ENCODE measurements around the gene TBC1D10B. TPM values are rescaled to one million over a fixed set of nuclear protein-coding genes. Genes with fewer than 3 reads are reported as not detected.

The TBC1D10B gene
- total RNA-seq, 4 donors from 2014 or later: 26.6 to 38.1 (median 33.5) TPM

DNA sequence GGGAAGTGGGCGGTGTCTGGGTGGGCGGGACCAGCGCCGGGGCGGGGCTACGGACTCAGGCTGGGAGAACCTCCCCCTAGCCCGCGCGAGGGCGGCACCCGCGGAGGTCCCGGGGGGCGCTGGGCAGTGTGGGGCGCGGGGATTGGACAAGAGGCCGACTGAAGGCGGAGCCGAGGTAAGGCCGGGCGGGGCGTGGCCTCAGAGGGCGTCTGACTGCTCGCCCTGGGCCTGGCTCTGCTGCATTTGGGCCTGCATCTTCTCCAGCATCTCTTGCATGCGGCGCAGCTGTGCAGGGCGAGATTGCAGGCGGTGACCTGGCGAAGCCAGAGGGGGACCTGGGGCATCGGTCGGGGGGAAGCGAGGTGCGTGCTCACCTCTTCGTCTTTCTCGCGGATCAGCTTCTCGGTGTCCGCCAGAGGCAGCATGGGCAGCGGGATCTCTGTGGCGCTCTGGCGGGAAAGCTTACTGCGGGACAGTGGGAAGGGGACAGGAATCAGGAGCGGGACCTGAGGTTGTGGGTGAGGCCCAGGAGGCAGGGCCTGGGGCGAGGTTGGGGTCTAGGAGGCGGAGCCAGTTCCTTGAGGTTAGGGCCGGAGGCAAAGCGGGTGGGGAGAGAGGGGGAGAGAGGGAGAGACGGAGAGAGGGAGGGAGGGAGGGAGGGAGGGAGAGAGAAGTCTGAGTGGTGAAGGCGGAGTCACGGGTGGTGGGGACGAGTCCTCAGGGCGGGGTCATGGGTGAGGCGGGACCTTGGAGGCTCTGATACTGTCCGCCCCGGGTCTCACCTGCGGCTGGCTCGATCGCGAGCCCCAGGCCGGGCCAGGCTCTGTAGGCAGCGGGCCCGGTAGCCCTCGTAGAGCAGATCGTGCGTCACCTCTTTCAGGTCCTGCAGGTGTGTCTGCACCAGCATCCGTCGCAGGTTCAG is 8.2 kb upstream of the TBC1D10B start:
- TF ChIP-seq, protein P1, sequence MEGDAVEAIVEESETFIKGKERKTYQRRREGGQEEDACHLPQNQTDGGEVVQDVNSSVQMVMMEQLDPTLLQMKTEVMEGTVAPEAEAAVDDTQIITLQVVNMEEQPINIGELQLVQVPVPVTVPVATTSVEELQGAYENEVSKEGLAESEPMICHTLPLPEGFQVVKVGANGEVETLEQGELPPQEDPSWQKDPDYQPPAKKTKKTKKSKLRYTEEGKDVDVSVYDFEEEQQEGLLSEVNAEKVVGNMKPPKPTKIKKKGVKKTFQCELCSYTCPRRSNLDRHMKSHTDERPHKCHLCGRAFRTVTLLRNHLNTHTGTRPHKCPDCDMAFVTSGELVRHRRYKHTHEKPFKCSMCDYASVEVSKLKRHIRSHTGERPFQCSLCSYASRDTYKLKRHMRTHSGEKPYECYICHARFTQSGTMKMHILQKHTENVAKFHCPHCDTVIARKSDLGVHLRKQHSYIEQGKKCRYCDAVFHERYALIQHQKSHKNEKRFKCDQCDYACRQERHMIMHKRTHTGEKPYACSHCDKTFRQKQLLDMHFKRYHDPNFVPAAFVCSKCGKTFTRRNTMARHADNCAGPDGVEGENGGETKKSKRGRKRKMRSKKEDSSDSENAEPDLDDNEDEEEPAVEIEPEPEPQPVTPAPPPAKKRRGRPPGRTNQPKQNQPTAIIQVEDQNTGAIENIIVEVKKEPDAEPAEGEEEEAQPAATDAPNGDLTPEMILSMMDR (IDR thresholded peaks at IDR 0.05): peak in 2 of 6 experiments; percentile 9 to 15
- peak; percentile 53 to 84 for TF ChIP-seq POLR2A (IDR thresholded peaks at IDR 0.05)
- H3K9me3 ChIP-seq: no peaks in the 10 kb centered on the region

DNA sequence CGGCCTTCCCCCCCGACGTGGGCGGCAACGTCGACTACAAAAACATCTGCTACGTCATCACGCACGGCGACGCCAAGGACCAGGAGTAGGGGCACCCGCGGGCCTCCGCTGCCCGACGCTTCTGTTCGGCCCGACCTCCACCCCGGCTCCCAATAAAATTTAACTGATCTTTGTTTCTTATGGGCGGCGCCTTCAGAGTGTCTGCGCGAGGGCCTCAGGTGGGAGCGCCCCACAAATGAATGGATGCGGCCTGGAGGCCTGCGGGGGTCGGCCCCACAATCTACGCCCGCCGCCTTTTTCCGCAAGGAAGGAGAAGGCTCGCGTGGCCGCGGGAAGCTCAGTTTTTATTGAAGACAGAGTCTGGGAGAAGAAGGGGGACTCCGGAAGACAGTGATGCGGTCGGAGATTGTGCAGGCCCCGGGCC is 7.5 kb upstream of the TBC1D10B start:
- no peaks in the 10 kb centered on the region for H3K36me3 ChIP-seq
- TF ChIP-seq, protein P1 (IDR thresholded peaks at IDR 0.05): no peak
- peak; percentile 62 to 87 for TF ChIP-seq POLR2A (IDR thresholded peaks at IDR 0.05)
- WGBS, 2 donors: 0% methylated on average over 32 to 35 of the region's 39 CpGs
- no peak for DNase-seq
- H3K4me1 ChIP-seq: peaks cover 12 to 15% of the 10 kb centered on the region in 2 donors
- H3K9me3 ChIP-seq: no peaks in the 10 kb centered on the region
- peak overlapping the region; percentile 9 to 99 (median 69) for H3K4me3 ChIP-seq (replicated peaks in 1 of 3)
- H3K27ac ChIP-seq: peak overlapping the region; percentile 99 to 100 (median 100)
- H3K27me3 ChIP-seq: no peaks in the 10 kb centered on the region
- intact Hi-C loops (cut with DNase I): no loop called here

More for the DNA sequence above, 8.2 kb upstream of the TBC1D10B start:
- intact Hi-C loops (cut with DNase I): no loop called here
- no peaks in the 10 kb centered on the region for H3K27me3 ChIP-seq
- H3K4me1 ChIP-seq: peaks cover 12 to 15% of the 10 kb centered on the region in 2 donors
- no peaks in the 10 kb centered on the region for H3K36me3 ChIP-seq
- 2% methylated on average over 33 to 36 of the region's 67 CpGs for WGBS, 2 donors
- H3K27ac ChIP-seq: peak overlapping the region; percentile 99 to 100 (median 100)
- H3K4me3 ChIP-seq (replicated peaks in 1 of 3): peak overlapping the region; percentile 56 to 86 (median 69)
- peak; percentile 99 to 100 for DNase-seq

DNA sequence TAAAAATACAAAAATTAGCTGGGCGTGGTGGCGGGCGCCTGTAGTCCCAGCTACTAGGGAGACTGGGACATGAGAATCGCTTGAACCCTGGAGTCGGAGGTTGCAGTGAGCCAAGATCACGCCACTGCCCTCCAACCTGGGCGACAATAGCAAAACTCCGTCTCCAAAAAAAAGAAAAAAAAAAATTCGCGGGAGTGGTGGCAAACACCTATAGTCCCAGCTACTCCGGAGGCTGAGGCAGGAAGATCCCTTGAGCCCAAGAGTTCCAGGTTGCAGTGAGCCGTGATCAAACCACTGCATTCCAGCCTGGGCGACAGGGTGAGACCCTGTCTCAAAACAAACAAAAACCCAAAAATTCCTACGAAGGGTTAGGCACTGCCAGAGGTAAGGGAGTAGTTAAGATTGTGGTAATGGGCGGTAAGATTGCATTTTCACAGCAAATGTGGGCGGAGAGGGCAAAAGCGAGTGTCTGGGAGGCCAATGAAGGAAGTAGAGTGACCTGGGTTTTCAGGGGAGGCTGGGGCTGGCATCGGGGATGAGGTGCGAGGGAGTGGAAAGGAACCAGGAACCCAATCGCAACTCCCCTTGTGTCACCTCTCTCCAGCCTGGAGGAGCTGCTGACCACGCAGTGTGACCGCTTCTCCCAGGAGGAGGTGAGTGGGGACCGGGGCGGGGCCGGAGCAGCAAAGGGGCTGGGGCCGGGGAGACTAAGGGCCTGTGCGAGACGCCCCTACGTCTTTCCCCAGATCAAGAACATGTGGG is 6.9 kb upstream of the TBC1D10B start:
- intact Hi-C loops (cut with DNase I): no loop called here
- Histone ChIP-seq H3K4me3 (replicated peaks in 1 of 3) (peak overlapping the region in 2 of 3 donors; percentile 69 to 99), H3K4me1 (peaks cover 12 to 15% of the 10 kb centered on the region in 2 donors), H3K27me3 (no peaks in the 10 kb centered on the region), H3K36me3 (no peaks in the 10 kb centered on the region), H3K9me3 (no peaks in the 10 kb centered on the region), H3K27ac (peak overlapping the region; percentile 99 to 100 (median 100))
- 36 to 37% methylated on average over 22 to 28 of the region's 29 CpGs for WGBS, 2 donors
- TF ChIP-seq, protein P1 (IDR thresholded peaks at IDR 0.05): no peak
- TF ChIP-seq POLR2A (IDR thresholded peaks at IDR 0.05): no peak
- peak; percentile 95 to 96 for DNase-seq

DNA sequence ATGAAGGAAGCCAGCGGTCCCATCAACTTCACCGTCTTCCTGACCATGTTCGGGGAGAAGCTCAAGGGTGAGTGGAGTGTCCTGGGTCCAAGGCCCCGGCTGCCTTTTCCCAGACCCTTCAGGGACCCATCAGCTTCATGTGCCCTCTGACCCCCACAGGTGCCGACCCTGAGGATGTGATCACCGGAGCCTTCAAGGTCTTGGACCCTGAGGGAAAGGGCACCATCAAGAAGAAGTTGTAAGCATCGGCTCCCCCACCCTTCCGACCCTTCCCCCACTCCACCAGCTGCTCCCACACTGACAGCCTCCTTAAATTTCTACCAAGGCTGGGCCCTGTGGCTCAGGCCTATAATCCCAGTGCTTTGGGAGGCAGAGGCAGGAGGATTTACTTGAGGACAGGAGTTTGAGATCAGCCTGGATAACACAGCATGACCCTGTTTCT is 6.2 kb upstream of the TBC1D10B start:
- H3K4me3 ChIP-seq (replicated peaks in 1 of 3): no peak overlapping the region
- no peaks in the 10 kb centered on the region for H3K36me3 ChIP-seq
- WGBS, 2 donors: 94% methylated on average over 3 to 6 of the region's 8 CpGs
- H3K27me3 ChIP-seq: no peaks in the 10 kb centered on the region
- no peak for TF ChIP-seq POLR2A (IDR thresholded peaks at IDR 0.05)
- DNase-seq: no peak
- no peaks in the 10 kb centered on the region for H3K9me3 ChIP-seq
- intact Hi-C loops (cut with DNase I): no loop called here
- peaks cover 12 to 17% of the 10 kb centered on the region in 2 donors for H3K4me1 ChIP-seq
- H3K27ac ChIP-seq: peak overlapping the region in 2 of 3 donors; percentile 99 to 100

DNA sequence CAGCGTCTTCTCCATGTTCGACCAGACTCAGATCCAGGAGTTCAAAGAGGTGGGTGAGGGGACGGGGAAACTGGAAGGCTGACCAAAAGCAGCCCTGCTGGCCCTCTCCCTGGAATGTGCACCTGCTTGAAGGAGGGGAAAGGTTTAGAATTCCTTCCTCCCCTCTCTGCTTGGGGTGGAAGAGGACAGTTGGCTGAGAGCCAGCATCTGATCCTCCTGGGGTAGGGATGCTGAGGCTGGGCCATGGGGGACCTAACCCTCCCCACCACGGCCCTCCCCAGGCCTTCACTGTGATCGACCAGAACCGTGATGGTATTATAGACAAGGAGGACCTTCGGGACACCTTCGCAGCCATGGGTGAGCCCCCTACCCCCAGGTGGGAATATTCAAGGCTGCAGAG is 5.6 kb upstream of the TBC1D10B start:
- Histone ChIP-seq H3K27ac (no peak overlapping the region), H3K36me3 (no peaks in the 10 kb centered on the region), H3K4me1 (peaks cover 12 to 21% of the 10 kb centered on the region in 2 donors), H3K4me3 (replicated peaks in 1 of 3) (no peak overlapping the region), H3K27me3 (no peaks in the 10 kb centered on the region), H3K9me3 (no peaks in the 10 kb centered on the region)
- WGBS, 2 donors: 76 to 85% methylated on average over 4 to 6 of the region's 8 CpGs
- no peak for DNase-seq
- intact Hi-C loops (cut with DNase I): no loop called here
- no peak for TF ChIP-seq POLR2A (IDR thresholded peaks at IDR 0.05)
- TF ChIP-seq, protein P1 (IDR thresholded peaks at IDR 0.05): no peak
